Naive B cell (primary cell): ENCODE results near the gene EIF2B2. TPM values are rescaled to one million over a fixed set of nuclear protein-coding genes. Genes with fewer than 3 reads are reported as not detected.

Experiments
- ATAC-seq, 2 donors: fragments of 150-1000 bp; cut with Tn5 transposase; 2 replicates each; pipeline ENCODE4 v1.10.0; 2021; ENCODE audit warnings: low read depth in 2 of 2, mild to moderate bottlenecking in 2 of 2, moderate library complexity in 2 of 2
- DNase-seq: peaks from one replicate; pipeline ENCODE4 v3.0.0; 2022
- H3K27ac Mint-ChIP-seq, 6 donors: one replicate each; pipeline ENCODE4 v1.8.0; 2020 to 2022; ENCODE audit warnings: mild to moderate bottlenecking in 6 of 6, mixed read lengths in 6 of 6, moderate library complexity in 5 of 6, inconsistent platforms in 2 of 6
- H3K27me3 Mint-ChIP-seq, 3 donors: one replicate each; pipeline ENCODE4 v1.8.0; 2021 to 2022; ENCODE audit warnings: mixed read lengths in 3 of 3, mild to moderate bottlenecking in 1 of 3
- H3K36me3 Mint-ChIP-seq, 2 donors: one replicate each; pipeline ENCODE4 v1.8.0; 2020 to 2022; ENCODE audit warnings: mixed read lengths in 2 of 2, inconsistent platforms in 1 of 2, mild to moderate bottlenecking in 1 of 2
- H3K4me1 Mint-ChIP-seq, 3 donors: one replicate each; pipeline ENCODE4 v1.8.0; 2020 to 2022; ENCODE audit warnings: mixed read lengths in 3 of 3, inconsistent platforms in 1 of 3, mild to moderate bottlenecking in 1 of 3, moderate library complexity in 1 of 3
- H3K4me3 Mint-ChIP-seq, 8 donors: one replicate each; pipeline ENCODE4 v1.8.0; 2020 to 2022; ENCODE audit warnings: mild to moderate bottlenecking in 8 of 8, mixed read lengths in 8 of 8, moderate library complexity in 8 of 8, inconsistent platforms in 2 of 8
- H3K9me3 Mint-ChIP-seq, 7 donors: one replicate each; pipeline ENCODE4 v1.8.0; 2020 to 2022; ENCODE audit warnings: mixed read lengths in 7 of 7, mild to moderate bottlenecking in 5 of 7, inconsistent platforms in 2 of 7, moderate library complexity in 1 of 7
- polyA plus RNA-seq, 6 donors: library from polyadenylated mRNA; unstranded; fragments of 300-500 nt; fragmentation: Illumina TruSeq; gene quantifications; one replicate each; pipeline ENCODE4 v1.2.3, GENCODE V29; 2021; ENCODE audit warnings: low read depth in 6 of 6

Gene EIF2B2
- polyA plus RNA-seq, 6 donors from 2014 or later = 19.7 to 31.8 (median 26.2) TPM

DNA sequence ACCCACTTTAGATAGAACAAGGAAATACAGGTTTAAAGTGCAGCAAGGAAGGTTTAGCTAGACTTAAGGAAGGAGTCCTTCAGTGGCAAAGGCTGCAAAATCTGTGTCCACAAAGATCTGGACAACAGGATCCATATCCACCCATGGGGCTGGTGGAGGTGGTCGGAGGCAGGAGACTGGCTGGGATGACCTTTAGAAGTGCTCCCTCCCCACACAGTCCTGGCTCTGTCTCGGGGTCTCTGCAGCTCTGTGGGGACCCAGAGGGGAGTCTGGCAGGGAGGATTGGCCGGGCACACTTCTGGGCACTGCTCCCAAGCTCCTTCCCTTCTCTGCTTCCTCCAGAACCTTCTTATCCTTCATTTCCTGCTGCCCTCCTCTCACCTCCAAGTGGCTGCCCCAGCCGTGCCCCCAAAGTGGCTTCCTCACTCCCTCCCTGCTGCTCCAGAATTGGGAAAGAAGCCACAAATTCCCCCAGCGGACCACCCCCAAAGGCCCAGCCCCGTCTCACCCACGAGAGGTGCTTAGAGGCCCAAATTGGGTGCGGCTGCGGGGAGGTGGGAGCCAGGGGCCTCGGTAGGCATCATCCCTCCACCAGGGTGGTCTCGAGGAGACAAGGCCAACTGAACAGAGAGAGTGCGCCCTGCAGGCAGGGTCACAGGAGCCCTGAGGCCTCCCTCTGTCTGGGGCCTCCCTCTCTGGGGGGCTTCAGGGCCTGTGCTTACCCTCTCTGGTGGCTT, 25.4 kb upstream of the EIF2B2 start:
- Mint-ChIP-seq H3K27me3 (no peaks in the 10 kb centered on the region), H3K27ac (peak overlapping the region in 1 of 6 donors; percentile 51), H3K9me3 (no peaks in the 10 kb centered on the region), H3K4me3 (no peak overlapping the region), H3K4me1 (no peaks in the 10 kb centered on the region), H3K36me3 (no peaks in the 10 kb centered on the region)
- ATAC-seq = no peak
- no peak for DNase-seq

DNA sequence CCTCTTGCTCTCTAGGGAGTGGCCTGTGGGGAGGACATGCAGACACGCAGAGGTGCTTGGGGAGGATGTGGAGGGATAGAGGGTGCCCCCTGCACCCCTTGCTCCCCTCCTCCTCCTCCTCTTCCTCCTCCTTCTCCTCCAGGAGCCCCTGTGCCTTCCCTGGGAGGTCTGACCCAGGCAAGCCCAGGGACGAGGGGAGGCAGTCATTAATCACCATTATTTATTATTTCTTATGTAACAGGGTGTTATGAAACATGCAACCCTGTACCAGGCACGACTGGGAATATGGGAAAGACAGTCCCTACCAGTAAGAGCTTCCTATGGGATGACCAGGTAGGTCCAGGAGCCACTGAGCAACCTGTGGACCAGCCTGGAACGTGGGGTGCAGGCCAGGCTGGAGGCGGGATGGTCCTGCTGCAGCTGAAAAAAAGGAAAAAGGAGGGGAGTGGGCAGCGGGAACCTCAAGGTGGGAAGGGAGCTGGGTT, 24.8 kb upstream of the EIF2B2 start:
- H3K4me3 Mint-ChIP-seq = no peak overlapping the region
- no peaks in the 10 kb centered on the region for H3K4me1 Mint-ChIP-seq
- H3K27me3 Mint-ChIP-seq = no peaks in the 10 kb centered on the region
- peak overlapping the region in 1 of 6 donors; percentile 49 for H3K27ac Mint-ChIP-seq
- no peak for ATAC-seq
- no peaks in the 10 kb centered on the region for H3K36me3 Mint-ChIP-seq
- no peaks in the 10 kb centered on the region for H3K9me3 Mint-ChIP-seq
- no peak for DNase-seq

DNA sequence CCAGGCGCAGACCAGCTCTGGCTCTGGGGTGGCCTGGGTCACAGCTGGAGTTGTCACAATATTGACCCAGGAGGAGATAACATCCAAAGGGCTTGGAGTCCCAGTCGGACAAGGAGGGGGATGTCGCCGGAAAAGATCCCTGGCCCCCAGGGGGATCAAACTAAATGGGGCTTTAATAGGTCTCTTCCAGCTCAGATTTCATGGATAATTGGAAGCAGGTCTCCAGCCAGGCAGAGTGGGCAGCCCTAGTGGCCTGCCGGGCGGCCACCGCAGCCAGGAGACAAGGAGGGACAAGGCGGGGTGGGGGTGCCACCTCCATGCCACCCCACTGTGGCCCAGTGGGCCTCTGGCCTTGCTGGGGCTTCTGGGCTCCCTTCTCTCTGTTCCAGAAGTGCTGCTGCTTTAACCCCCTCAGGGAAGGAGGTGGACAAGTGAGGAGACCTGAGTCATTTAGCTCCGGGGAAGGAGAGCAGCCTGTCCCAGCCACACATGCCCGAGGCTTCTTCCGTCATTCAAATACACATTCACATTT, 24.2 kb upstream of the EIF2B2 start:
- H3K27ac Mint-ChIP-seq = no peak overlapping the region
- H3K9me3 Mint-ChIP-seq = no peaks in the 10 kb centered on the region
- H3K4me3 Mint-ChIP-seq = no peak overlapping the region
- H3K27me3 Mint-ChIP-seq = no peaks in the 10 kb centered on the region
- H3K4me1 Mint-ChIP-seq = no peaks in the 10 kb centered on the region
- ATAC-seq (no peak), DNase-seq (no peak)
- no peaks in the 10 kb centered on the region for H3K36me3 Mint-ChIP-seq

DNA sequence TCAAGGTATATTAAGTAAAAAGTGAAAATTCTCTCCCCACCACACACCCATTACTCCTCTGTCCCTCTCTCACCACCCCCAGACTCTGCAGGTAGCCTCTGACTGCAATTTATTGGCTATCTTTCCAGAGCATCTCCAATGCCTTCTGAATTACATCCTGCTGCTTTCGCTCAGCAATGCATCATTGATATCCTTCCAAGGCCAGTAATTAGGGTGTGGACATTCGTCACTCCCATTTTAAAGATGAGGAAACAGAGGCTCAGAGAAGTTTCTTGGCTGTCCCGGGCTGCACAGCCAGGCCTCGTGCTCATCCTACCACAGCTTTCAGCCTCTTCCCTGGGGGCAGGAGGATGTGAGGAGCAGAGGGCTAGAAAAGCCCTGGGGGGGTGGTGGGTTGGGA, 23.7 kb upstream of the EIF2B2 start:
- Mint-ChIP-seq H3K9me3 (no peaks in the 10 kb centered on the region), H3K4me3 (no peak overlapping the region), H3K27me3 (no peaks in the 10 kb centered on the region), H3K27ac (no peak overlapping the region), H3K4me1 (no peaks in the 10 kb centered on the region), H3K36me3 (no peaks in the 10 kb centered on the region)
- no peak for DNase-seq
- no peak for ATAC-seq

DNA sequence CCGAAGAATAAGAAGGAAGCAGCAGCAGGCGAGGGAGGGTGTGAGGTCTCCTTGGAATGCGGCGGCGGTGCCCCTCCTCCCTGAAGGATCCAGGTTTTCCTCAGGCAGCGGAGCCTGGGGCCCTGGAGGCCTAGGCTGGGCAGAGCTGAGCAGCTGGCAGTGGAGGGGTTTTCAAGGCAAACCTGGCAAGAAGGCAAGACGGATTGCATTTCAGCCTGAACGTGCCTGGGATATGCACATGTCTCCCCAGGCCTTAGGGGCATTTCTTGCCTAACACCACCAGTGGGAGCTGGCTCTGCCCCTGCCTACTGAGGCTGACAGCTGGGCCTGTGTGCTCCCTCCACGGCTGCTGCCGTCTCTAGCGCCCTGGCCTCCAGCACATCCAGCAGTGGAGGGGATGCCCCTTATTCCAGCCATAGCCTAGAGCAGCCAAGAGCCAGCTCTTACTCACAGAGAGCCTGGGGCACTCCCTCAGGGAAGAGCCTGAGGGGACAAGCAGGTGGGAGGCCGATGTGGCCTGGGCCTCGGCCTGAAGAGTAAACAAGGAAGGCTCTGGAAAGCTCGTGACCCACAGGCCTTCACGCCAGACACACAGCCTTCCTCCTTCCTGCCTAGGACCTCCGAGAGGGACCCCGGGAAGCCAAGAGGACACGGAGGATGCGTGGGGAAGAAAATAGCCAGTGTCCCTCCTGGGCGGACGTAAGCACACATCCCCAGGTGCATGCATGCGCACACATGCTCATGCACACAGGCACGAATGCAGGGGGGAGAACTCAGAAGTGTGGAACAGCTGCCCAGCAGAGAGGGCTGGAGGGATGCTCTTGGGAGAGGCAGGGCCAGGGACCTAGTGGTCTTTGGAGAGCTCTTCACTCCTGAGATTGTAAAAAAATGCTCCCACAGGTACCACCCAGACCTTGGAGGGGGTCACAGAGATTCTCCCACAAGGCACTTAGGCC, 23.0 kb upstream of the EIF2B2 start:
- no peaks in the 10 kb centered on the region for H3K4me1 Mint-ChIP-seq
- H3K4me3 Mint-ChIP-seq = no peak overlapping the region
- DNase-seq (no peak), ATAC-seq (no peak)
- no peaks in the 10 kb centered on the region for H3K36me3 Mint-ChIP-seq
- H3K27me3 Mint-ChIP-seq = no peaks in the 10 kb centered on the region
- no peaks in the 10 kb centered on the region for H3K9me3 Mint-ChIP-seq
- no peak overlapping the region for H3K27ac Mint-ChIP-seq

DNA sequence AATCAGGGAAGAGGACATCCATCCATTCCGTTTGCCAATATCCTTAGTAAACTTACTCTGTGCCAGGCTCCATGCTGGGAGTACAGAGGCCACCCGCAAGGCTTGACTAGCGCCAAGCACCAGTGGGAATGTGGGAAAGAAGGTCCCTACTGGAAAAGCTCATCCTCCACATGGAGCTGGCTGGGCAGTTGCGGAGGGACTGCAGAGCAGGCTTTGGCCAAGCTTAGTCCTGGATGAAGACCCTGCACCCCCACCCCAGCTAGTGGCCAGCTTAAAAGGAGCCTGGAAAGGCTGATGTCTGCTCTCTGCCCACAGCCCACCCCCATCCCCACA, 22.4 kb upstream of the EIF2B2 start:
- ATAC-seq (no peak), DNase-seq (no peak)
- H3K27ac Mint-ChIP-seq = no peak overlapping the region
- H3K9me3 Mint-ChIP-seq = no peaks in the 10 kb centered on the region
- no peaks in the 10 kb centered on the region for H3K4me1 Mint-ChIP-seq
- H3K27me3 Mint-ChIP-seq = no peaks in the 10 kb centered on the region
- no peaks in the 10 kb centered on the region for H3K36me3 Mint-ChIP-seq
- no peak overlapping the region for H3K4me3 Mint-ChIP-seq

DNA sequence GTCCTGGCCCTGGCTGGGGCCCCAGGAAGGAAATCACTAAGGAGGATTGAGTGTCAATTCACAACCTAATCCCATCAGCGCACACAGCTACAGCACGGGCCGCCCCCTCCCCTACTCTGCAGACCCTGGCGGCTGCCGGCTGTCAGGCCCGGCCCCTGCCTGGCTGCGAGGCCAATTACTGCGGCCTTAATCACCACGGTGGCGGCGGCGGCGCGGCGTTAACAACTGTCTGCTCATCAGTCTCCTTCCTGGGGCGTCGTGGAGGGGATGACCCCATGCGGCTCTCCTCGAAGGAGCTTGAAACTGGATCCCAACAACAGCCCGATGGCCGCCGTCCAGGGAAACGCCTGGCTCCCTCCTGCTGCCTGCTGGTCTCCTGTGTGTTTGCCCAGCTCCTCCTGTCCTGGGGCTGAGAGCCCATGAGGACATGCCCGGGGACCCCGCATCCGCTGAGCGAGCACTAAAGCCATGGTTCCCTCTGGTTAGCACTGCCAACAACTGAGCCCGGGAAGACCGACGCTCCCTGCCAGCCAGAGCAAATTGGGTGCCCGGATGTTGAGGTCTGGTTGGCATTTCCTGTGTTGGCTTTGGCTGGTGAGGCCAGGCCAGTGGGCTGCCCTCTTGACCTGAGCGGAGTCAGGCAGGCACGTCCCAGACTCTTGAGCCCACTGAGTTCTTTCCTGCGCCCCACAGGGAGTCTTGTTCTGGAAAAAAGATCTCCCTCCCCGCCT, 21.8 kb upstream of the EIF2B2 start:
- no peaks in the 10 kb centered on the region for H3K4me1 Mint-ChIP-seq
- H3K9me3 Mint-ChIP-seq = no peaks in the 10 kb centered on the region
- no peaks in the 10 kb centered on the region for H3K27me3 Mint-ChIP-seq
- ATAC-seq (no peak), DNase-seq (no peak)
- H3K4me3 Mint-ChIP-seq = no peak overlapping the region
- no peaks in the 10 kb centered on the region for H3K36me3 Mint-ChIP-seq
- H3K27ac Mint-ChIP-seq = no peak overlapping the region

DNA sequence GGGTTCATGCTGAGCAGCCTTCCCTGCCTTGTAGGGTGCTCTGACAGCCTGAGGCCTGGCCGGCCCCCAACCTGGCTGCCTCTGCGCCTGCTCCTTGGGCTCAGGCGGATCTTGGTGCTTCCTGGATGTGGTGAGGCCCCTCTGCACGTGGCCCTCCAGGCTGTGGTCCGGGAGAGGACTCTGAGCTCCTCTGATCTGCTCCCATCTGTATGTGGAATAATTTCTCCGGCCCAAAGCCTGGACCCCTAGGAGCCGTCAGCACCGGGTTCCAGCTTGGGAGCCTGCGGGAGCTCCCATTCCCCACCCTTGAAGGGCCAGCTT, 21.3 kb upstream of the EIF2B2 start:
- no peak for DNase-seq
- Mint-ChIP-seq H3K27ac (no peak overlapping the region), H3K4me3 (no peak overlapping the region), H3K36me3 (no peaks in the 10 kb centered on the region), H3K4me1 (no peaks in the 10 kb centered on the region), H3K27me3 (no peaks in the 10 kb centered on the region), H3K9me3 (no peaks in the 10 kb centered on the region)
- no peak for ATAC-seq

DNA sequence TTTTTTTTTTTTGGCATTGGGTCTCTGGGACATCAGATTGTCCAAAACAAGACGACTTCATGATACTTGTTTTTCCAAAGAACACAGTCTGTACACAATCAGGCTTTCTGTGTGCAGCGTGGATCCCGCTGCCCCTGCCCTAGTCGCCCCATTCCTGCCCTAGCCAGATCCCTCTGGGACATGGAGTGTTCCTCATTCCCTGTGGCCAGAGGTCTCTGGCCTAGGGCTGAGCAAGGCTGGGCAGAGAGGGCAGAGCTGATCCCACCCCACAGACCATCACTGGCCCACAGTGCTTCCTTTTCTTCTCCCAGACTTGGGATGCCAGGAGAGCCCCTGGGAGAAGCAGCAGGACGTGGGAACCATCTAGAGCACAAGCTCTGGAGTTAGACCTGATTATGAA, 20.9 kb upstream of the EIF2B2 start:
- Mint-ChIP-seq H3K4me1 (no peaks in the 10 kb centered on the region), H3K9me3 (no peaks in the 10 kb centered on the region), H3K27ac (no peak overlapping the region), H3K36me3 (no peaks in the 10 kb centered on the region), H3K4me3 (no peak overlapping the region), H3K27me3 (no peaks in the 10 kb centered on the region)
- no peak for DNase-seq
- no peak for ATAC-seq

DNA sequence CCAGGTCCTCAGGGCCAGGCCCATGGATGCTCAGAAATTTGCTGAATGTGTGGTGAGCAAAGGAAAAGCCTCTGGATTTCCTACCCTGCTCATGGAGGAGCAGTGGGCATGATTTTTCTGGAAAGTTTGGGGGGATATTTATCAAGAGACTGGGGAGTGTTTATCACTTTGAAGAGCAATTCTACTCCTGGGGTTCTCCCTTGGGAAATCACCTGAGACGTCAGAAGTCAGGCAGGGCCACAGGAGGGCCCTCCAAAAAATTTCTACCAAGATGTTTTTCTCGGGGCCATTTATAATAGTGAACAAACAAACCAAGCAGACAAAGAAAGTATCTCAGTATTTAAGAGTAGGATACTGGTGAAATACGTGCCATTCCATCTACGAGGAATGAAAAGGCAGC, 20.1 kb upstream of the EIF2B2 start:
- Mint-ChIP-seq H3K4me1 (no peaks in the 10 kb centered on the region), H3K27ac (peak overlapping the region in 1 of 6 donors; percentile 57), H3K9me3 (no peaks in the 10 kb centered on the region), H3K4me3 (no peak overlapping the region), H3K27me3 (no peaks in the 10 kb centered on the region), H3K36me3 (no peaks in the 10 kb centered on the region)
- ATAC-seq = no peak
- DNase-seq = no peak

DNA sequence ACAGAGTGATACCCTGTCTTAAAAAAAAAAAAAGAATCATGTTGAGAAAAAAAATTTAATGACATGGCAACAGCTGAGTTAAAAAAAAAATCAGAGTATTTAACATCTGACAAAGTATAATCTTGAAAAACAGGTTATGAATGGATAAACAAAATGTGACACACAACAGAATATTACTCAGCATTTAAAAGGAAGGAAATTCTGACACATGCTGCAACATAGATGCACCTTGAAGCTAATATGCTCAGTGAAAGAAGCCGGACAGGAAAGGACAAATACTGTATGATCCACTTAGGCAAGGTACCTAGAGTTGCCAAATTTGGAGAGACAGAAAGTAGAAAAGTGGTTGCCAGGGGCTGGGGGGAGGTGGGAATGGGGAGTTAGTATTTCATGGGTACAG, 19.4 kb upstream of the EIF2B2 start:
- DNase-seq (no peak), ATAC-seq (no peak)
- Mint-ChIP-seq H3K9me3 (no peaks in the 10 kb centered on the region), H3K27ac (peak overlapping the region in 1 of 6 donors; percentile 62), H3K4me3 (no peak overlapping the region), H3K27me3 (no peaks in the 10 kb centered on the region), H3K36me3 (no peaks in the 10 kb centered on the region), H3K4me1 (no peaks in the 10 kb centered on the region)

DNA sequence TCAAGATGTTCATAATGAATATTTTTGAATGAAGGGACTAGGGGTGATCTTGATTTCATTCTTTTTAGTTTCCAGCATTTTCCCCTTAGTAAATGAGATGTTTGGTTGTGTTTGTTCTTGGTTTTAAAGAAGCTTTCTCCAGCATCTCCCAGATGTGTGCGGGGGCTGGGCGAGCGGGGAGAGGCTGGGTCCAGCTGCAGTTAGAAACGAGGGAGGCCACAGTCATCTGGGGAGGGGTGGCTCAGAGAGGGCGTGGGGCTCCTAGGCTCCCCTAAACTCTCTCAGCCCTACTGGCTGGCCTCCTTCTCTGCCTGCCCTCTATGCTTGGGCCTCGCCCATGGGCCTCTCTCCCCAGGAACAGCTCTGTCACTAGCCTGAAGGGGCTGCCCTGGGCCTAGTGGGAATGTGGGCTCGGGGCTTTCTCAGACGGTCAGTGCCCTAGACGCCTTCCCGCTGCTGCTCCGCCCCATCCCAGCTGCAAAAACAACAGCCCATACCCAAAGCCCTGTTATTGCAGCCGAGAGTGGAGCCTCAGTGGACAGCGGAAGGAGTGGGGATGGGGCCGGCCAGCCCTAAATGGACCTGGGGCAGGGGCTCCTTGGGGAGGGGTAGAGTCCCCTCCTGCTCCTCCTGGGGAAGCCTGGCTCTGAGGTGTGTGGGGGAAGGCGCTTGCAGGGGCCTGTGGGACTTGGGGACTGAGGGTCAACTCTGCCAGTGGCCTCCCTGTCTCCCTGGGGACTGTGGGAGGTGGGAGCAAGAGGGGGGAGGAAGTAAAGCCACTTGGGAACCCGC, 18.3 kb upstream of the EIF2B2 start:
- no peaks in the 10 kb centered on the region for H3K4me1 Mint-ChIP-seq
- no peaks in the 10 kb centered on the region for H3K27me3 Mint-ChIP-seq
- H3K4me3 Mint-ChIP-seq = no peak overlapping the region
- ATAC-seq (no peak), DNase-seq (no peak)
- no peak overlapping the region for H3K27ac Mint-ChIP-seq
- no peaks in the 10 kb centered on the region for H3K9me3 Mint-ChIP-seq
- H3K36me3 Mint-ChIP-seq = no peaks in the 10 kb centered on the region

DNA sequence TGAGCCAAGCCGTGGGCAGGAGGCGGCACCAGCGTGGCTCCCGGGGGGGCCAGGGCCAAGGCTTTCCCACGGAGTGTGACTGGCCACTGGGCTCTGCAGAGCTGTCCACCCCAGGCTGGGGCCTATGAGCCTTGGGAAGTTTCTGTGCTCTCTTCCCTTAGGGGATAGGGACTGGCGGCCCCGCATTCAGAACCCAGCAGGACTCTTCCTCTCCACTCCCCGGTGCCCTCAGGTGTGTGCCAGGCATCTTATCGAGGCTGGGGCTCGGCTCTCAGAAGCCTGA, 17.8 kb upstream of the EIF2B2 start:
- DNase-seq (no peak), ATAC-seq (no peak)
- H3K36me3 Mint-ChIP-seq = no peaks in the 10 kb centered on the region
- no peaks in the 10 kb centered on the region for H3K27me3 Mint-ChIP-seq
- H3K9me3 Mint-ChIP-seq = no peaks in the 10 kb centered on the region
- H3K27ac Mint-ChIP-seq = no peak overlapping the region
- H3K4me1 Mint-ChIP-seq = no peaks in the 10 kb centered on the region
- no peak overlapping the region for H3K4me3 Mint-ChIP-seq
